PC-3 (cell line): Measurements from ENCODE around the gene TRABD. TPM values are rescaled to one million over a fixed set of nuclear protein-coding genes. Genes with fewer than 3 reads are reported as not detected.

Experiments used
- ATAC-seq: fragments of 200-7000 bp; cut with Tn5 transposase; 2 replicates; pipeline ENCODE4 v1.9.1; 2020; ENCODE audit warnings: mild to moderate bottlenecking, moderate library complexity
- BruUV-seq: library from RNA; stranded (reverse); fragments of 400-500 nt; replicated peaks from 2 replicates; lab custom pipeline; 2021; lab: Mats Ljungman, UMichigan
- CTCF ChIA-PET: fragments of 300-600 bp; sonication (Branson Sonifier 250); formaldehyde crosslinking; loops from one replicate; lab custom pipeline; 2022; ENCODE audit warnings: antibody characterized with exemption; lab: Charles Lee
- POLR2A ChIA-PET: fragments of 300-600 bp; sonication (Branson Sonifier 250); formaldehyde crosslinking; loops from one replicate; lab custom pipeline; 2022; ENCODE audit warnings: antibody characterized with exemption; ENCODE audit not compliant: unreplicated experiment; lab: Charles Lee
- DNase-seq: peaks from one replicate; pipeline ENCODE4 v3.0.0-alpha.2; 2015
- H2AFZ ChIP-seq: fragments of 300-600 bp; sonication (generic); 2 replicates; pipeline ENCODE4 v1.6.0; 2016; ENCODE audit warnings: antibody characterized with exemption, low read length
- H3F3A ChIP-seq: fragments of 300-600 bp; sonication (generic); one replicate; pipeline ENCODE4 v1.6.0; 2017; ENCODE audit warnings: antibody characterized with exemption, low read length, control low read depth, mild to moderate bottlenecking; ENCODE audit not compliant: unreplicated experiment
- H3K27ac ChIP-seq: fragments of 300-600 bp; sonication (generic); 2 replicates; pipeline ENCODE4 v1.5.1; 2016; ENCODE audit warnings: mild to moderate bottlenecking, low read length
- H3K27me3 ChIP-seq: fragments of 300-600 bp; sonication (generic); 2 replicates; pipeline ENCODE4 v1.6.1; 2016; ENCODE audit warnings: low read length, mixed read lengths
- H3K36me3 ChIP-seq: fragments of 300-600 bp; sonication (generic); 2 replicates; pipeline ENCODE4 v1.6.1; 2016; ENCODE audit warnings: low read depth, mixed run types, low read length, mixed read lengths
- H3K4me1 ChIP-seq: fragments of 300-600 bp; sonication (generic); 2 replicates; pipeline ENCODE4 v1.5.1; 2016; ENCODE audit warnings: low read length; ENCODE audit not compliant: insufficient read depth
- H3K4me2 ChIP-seq: fragments of 300-600 bp; sonication (generic); 2 replicates; pipeline ENCODE4 v1.6.0; 2016; ENCODE audit warnings: low read length
- H3K4me3 ChIP-seq: fragments of 300-600 bp; sonication (generic); 2 replicates; pipeline ENCODE4 v1.5.1; 2016; ENCODE audit warnings: mild to moderate bottlenecking, low read length, mixed read lengths
- H3K79me2 ChIP-seq: fragments of 300-600 bp; sonication (generic); 2 replicates; pipeline ENCODE4 v1.6.1; 2017; ENCODE audit warnings: low read length, mixed read lengths
- H3K9ac ChIP-seq: fragments of 300-600 bp; sonication (generic); 2 replicates; pipeline ENCODE4 v1.6.0; 2016; ENCODE audit warnings: mild to moderate bottlenecking, low read length
- H3K9me2 ChIP-seq: fragments of 300-600 bp; sonication (generic); replicated peaks from 2 replicates; pipeline ENCODE4 v1.6.1; 2016; ENCODE audit warnings: mixed run types, low read length, mixed read lengths
- H3K9me3 ChIP-seq: fragments of 300-600 bp; sonication (generic); 2 replicates; pipeline ENCODE4 v1.6.1; 2016; ENCODE audit warnings: low read length, mixed read lengths
- H4K20me1 ChIP-seq: fragments of 300-600 bp; sonication (generic); 2 replicates; pipeline ENCODE4 v1.6.1; 2016; ENCODE audit warnings: low read length, mixed read lengths
- EZH2 ChIP-seq: fragments of 300-600 bp; sonication (generic); IDR thresholded peaks from one replicate; pipeline ENCODE4 v1.6.1; 2017; ENCODE audit warnings: antibody characterized with exemption, mild to moderate bottlenecking, low read length; ENCODE audit not compliant: unreplicated experiment
- EZH2phosphoT487 ChIP-seq: fragments of 300-600 bp; sonication (generic); IDR thresholded peaks from 2 replicates; pipeline ENCODE4 v1.6.1; 2018; ENCODE audit warnings: mild to moderate bottlenecking, antibody characterized with exemption, low read length, borderline replicate concordance
- intact Hi-C: fragments of 100-400 bp; cut with micrococcal nuclease; formaldehyde crosslinking; loops from 2 replicates; pipeline ENCODE4 v1.9.0; 2023
- total RNA-seq: library from RNA; depleted of rRNA; stranded (reverse); fragments of >200 nt; gene quantifications from 2 replicates; pipeline ENCODE4 v1.2.3, GENCODE V29; 2014
- TF ChIP-seq, protein P1 (sequence below): fragments of 300-600 bp; sonication (generic); conservative IDR thresholded peaks from 2 replicates; pipeline ENCODE4 v1.5.1; 2017; ENCODE audit warnings: antibody characterized with exemption, low read depth, mild to moderate bottlenecking, low read length

TRABD gene
- total RNA-seq, 1 experiment from 2014 or later = 53.4 TPM

GRCh38 chr22:50243685-50244419, 58.1 kb downstream of the TRABD start:
- Histone ChIP-seq H2AFZ (peak overlapping the region; percentile 94), H3K4me3 (peak overlapping the region; percentile 99), H3F3A (no peaks in the 10 kb centered on the region), H3K9me2 (no peaks in the 10 kb centered on the region), H3K4me1 (peaks cover 9% of the 10 kb centered on the region; the same call in 1 of the 2 replicates), H3K36me3 (no peaks in the 10 kb centered on the region; the same call in 1 of the 2 replicates), H3K9me3 (no peaks in the 10 kb centered on the region), H4K20me1 (no peaks in the 10 kb centered on the region), H3K27me3 (no peaks in the 10 kb centered on the region), H3K79me2 (peaks cover 63% of the 10 kb centered on the region), H3K4me2 (peak overlapping the region; percentile 99), H3K9ac (peak overlapping the region; percentile 97), H3K27ac (peak overlapping the region; percentile 81; the same call in 1 of the 2 replicates)
- no TSS peak for BruUV-seq
- intact Hi-C loops = no loop called here
- CTCF ChIA-PET = no interaction called here
- no peak for DNase-seq
- POLR2A ChIA-PET = no interaction called here
- peak; percentile 7; the same call in 1 of the 2 replicates for ATAC-seq
- TF ChIP-seq EZH2 = no peak
- no peak for TF ChIP-seq EZH2phosphoT487
- TF ChIP-seq, protein P1, sequence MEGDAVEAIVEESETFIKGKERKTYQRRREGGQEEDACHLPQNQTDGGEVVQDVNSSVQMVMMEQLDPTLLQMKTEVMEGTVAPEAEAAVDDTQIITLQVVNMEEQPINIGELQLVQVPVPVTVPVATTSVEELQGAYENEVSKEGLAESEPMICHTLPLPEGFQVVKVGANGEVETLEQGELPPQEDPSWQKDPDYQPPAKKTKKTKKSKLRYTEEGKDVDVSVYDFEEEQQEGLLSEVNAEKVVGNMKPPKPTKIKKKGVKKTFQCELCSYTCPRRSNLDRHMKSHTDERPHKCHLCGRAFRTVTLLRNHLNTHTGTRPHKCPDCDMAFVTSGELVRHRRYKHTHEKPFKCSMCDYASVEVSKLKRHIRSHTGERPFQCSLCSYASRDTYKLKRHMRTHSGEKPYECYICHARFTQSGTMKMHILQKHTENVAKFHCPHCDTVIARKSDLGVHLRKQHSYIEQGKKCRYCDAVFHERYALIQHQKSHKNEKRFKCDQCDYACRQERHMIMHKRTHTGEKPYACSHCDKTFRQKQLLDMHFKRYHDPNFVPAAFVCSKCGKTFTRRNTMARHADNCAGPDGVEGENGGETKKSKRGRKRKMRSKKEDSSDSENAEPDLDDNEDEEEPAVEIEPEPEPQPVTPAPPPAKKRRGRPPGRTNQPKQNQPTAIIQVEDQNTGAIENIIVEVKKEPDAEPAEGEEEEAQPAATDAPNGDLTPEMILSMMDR = no peak

DNA sequence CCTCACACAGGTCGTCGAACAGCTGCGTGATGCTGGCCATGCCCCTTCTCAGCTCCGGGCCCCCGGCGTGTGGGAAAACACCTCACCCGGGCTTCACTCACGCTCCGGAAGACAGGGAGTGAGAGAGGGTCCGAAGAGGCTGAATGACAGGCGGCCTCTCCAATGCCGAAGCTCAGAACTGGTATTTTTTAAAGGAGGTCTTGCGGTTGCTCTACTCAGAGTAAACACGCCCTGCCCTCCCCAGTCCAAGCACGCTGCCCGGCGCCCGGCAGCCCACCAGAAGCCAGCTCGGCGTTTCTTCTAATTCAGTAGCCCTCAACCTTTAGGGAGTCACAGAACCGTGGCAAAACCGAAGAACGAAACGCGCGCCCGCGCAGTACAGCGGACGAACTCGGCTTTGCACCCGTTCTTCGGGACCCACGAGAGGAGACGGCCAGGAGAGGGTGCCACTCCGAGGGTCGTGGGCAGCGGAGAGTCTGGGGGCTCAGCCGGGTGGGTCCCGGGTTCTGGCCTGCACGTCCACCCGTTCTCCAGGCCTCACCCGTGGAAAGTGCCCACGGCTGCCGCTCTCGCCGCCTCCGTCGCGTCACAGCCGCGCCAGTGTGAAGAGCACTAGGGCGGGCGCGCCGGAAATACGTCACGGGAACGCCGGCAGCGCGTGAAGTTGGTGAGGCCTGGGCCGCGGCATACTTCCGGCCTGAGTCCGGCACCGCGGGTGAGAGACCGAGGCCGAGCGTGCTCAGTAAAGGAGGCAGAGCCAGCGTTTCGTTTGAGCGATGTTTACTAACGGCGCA, 58.9 kb downstream of the TRABD start, which contains the start of gene TUBGCP6:
TSS of gene TUBGCP6 (minus strand) at position 604 of the 794 bp plus-strand sequence. CDS start at position 40, 564 bp downstream.
- peak within 1 kb of the TSS; percentile 94 for H2AFZ ChIP-seq
- ATAC-seq (peak; percentile 72), DNase-seq (peak; percentile 87)
- H3F3A ChIP-seq = no peaks in the 10 kb centered on the region
- peak within 1 kb of the TSS; percentile 97 for H3K9ac ChIP-seq
- POLR2A ChIA-PET = no interaction called here
- peaks cover 9% of the 10 kb centered on the region; the same call in 1 of the 2 replicates for H3K4me1 ChIP-seq
- H3K9me3 ChIP-seq = no peaks in the 10 kb centered on the region
- peak within 1 kb of the TSS; percentile 99 for H3K4me2 ChIP-seq
- H3K79me2 ChIP-seq = peaks cover 59% of the 10 kb centered on the region
- H3K27ac ChIP-seq = peak within 1 kb of the TSS; percentile 81
- H3K36me3 ChIP-seq = no peaks in the 10 kb centered on the region; the same call in 1 of the 2 replicates
- H3K9me2 ChIP-seq = no peaks in the 10 kb centered on the region
- TSS peak; percentile 45 for BruUV-seq
- CTCF ChIA-PET = no interaction called here
- TF ChIP-seq EZH2phosphoT487 (no peak), EZH2 (no peak)
- TF ChIP-seq, protein P1 = no peak
- intact Hi-C loops = no loop called here
- H3K4me3 ChIP-seq = peak within 1 kb of the TSS; percentile 99
- H3K27me3 ChIP-seq = no peaks in the 10 kb centered on the region
- no peaks in the 10 kb centered on the region for H4K20me1 ChIP-seq
